NT2/D1 (cell line): ENCODE measurements around the gene BMERB1.
"Not testable (repeated sequence)": the region's sequence is repeated elsewhere in the genome, so short reads cannot be mapped to it uniquely, and the experiment has no call there.

Experiments
- DNase-seq: peaks from one replicate; pipeline ENCODE4 v3.0.0-alpha.2; 2011; ENCODE audit warnings: low read depth, low spot score
- H3K27me3 ChIP-seq: 2 replicates; pipeline ENCODE4 v1.6.0; 2011; ENCODE audit warnings: mild to moderate bottlenecking; ENCODE audit not compliant: insufficient read length, insufficient read depth
- H3K36me3 ChIP-seq: 2 replicates; pipeline ENCODE4 v1.6.1; 2011; ENCODE audit warnings: mild to moderate bottlenecking, low read length, mixed read lengths; ENCODE audit not compliant: insufficient read depth, insufficient read length
- H3K4me1 ChIP-seq: 2 replicates; pipeline ENCODE4 v1.5.1; 2011; ENCODE audit not compliant: insufficient read depth, insufficient read length
- H3K4me3 ChIP-seq: 2 replicates; pipeline ENCODE4 v1.5.1; 2011; ENCODE audit warnings: low read depth; ENCODE audit not compliant: insufficient read length
- H3K9ac ChIP-seq: 2 replicates; pipeline ENCODE4 v1.6.0; 2011; ENCODE audit warnings: low read depth; ENCODE audit not compliant: insufficient read length
- H3K9me3 ChIP-seq: 2 replicates; pipeline ENCODE4 v1.5.1; 2011; ENCODE audit warnings: mild to moderate bottlenecking, low read length; ENCODE audit not compliant: insufficient read depth
- SUZ12 ChIP-seq: IDR thresholded peaks from 2 replicates; pipeline ENCODE4 v1.6.1; 2011; ENCODE audit not compliant: insufficient read length, insufficient read depth; ENCODE audit errors: extremely low read depth
- YY1 ChIP-seq: IDR thresholded peaks from 2 replicates; pipeline ENCODE4 v1.6.1; 2011; ENCODE audit not compliant: insufficient read length, insufficient read depth
- ZNF274 ChIP-seq: IDR thresholded peaks from 2 replicates; pipeline ENCODE4 v1.6.1; 2011; ENCODE audit warnings: mild to moderate bottlenecking, low read depth, low read length

BMERB1 gene

DNA sequence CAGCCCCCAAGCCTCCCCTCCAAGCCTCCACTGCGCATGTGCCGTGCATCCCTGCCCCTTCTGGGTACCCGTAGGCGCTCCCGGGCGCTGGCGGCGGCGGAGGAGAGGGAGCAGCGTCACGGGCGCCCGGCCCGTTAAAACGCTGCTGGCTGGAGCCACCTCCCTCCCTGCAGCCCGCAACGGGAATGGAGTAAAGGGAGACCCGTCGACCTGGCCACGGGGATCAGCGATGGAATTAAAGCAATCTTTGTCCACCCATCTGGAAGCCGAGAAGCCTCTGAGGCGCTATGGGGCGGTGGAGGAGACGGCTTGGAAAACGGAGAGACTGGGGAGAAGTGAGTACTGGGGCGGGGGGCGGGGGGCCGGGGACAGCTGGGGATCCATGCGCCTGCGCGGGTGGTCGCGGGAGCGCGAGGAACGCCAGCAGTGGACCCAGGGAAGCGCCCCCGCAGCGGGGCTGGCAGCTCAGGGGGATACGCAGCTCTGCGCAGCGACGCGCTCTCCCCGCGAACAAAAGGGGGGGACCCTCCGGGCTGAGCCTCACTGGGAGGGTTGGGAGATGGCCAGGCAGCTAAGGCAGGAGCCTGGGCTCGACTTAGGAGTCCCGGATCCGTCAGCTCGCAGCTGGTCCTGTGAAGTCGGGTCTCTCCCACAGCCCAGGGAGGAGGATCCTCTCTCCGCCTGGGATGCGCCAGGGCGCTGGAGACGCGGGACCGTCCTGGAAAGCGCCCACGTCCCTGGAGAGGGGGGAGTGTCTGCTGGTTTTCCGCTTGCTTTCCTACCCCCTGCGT is at the start of gene BMERB1:
BMERB1 (plus strand) TSS at position 164 of the 791 bp plus-strand sequence; CDS start at position 230, 66 bp downstream.
- H3K4me3 ChIP-seq, result peak within 1 kb of the TSS; percentile 80

DNA sequence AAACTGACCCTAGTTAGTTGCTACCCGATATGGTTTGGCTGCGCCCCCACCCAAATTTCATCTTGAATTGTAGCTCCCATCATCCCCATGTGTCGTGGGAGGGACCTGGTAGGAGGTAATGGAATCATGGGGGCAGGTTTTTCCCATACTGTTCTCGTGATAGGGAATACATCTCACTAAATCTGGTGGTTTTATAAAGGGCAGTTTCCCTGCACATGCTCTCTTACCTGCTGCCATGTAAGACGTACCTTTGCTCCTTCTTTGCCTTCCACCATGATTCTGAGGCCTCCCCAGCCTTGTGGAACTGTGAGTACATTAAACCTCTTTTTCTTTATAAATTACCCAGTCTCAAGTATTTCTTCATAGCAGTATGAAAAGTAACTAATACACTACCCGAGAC is 46.3 kb upstream of the BMERB1 start:
- H3K9ac ChIP-seq, H3K4me1 ChIP-seq, DNase-seq, H3K9me3 ChIP-seq, H3K36me3 ChIP-seq, H3K27me3 ChIP-seq, H3K4me3 ChIP-seq: not testable (repeated sequence)

More for the DNA sequence above, at the start of gene BMERB1:
- H3K4me1 ChIP-seq, result peaks cover 3% of the 10 kb centered on the region
- no peaks in the 10 kb centered on the region for H3K36me3 ChIP-seq
- peak; percentile 46 for DNase-seq
- H3K27me3 ChIP-seq, result peaks cover 42% of the 10 kb centered on the region
- no peaks in the 10 kb centered on the region for H3K9me3 ChIP-seq
- peak; percentile 76 for TF ChIP-seq SUZ12
- no peak for TF ChIP-seq YY1
- no peak for TF ChIP-seq ZNF274
- H3K9ac ChIP-seq, result peak within 1 kb of the TSS; percentile 88

DNA sequence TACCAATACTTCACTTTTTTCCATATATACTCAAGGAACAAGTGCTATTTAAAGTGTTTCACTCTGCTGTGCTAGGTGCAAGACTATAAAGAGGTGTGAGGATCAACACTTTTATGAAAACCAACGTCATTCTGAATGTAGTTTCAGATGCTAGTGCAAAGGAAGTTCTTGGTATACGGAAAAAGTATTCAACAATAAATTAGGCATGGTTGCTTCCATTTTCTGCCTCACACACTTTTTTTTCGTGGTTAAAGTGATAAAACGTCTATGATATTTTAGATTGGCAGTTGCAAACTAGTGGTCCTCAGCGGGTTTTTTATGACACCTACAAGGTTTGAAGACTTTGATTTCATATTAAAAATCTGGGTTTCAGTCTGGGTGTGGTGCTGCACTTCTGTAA is 44.5 kb upstream of the BMERB1 start:
- H3K9ac ChIP-seq, H3K9me3 ChIP-seq, H3K4me1 ChIP-seq, H3K4me3 ChIP-seq, DNase-seq, H3K36me3 ChIP-seq, H3K27me3 ChIP-seq: not testable (repeated sequence)

DNA sequence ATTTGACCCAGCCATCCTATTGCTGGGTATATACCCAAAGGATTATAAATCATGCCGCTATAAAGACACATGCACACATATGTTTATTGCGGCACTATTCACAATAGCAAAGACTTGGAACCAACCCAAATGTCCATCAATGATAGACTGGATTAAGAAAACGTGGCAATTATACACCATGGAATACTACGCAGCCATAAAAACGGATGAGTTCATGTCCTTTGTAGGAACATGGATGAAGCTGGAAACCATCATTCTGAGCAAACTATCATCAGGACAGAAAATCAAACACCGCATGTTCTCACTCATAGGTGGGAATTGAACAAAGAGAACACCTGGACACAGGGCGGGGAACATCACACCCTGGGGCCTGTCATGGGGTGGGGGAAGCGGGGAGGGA is 41.4 kb upstream of the BMERB1 start:
- not testable (repeated sequence) for H3K9me3 ChIP-seq, DNase-seq, H3K4me1 ChIP-seq, H3K36me3 ChIP-seq, H3K27me3 ChIP-seq, H3K4me3 ChIP-seq, H3K9ac ChIP-seq

DNA sequence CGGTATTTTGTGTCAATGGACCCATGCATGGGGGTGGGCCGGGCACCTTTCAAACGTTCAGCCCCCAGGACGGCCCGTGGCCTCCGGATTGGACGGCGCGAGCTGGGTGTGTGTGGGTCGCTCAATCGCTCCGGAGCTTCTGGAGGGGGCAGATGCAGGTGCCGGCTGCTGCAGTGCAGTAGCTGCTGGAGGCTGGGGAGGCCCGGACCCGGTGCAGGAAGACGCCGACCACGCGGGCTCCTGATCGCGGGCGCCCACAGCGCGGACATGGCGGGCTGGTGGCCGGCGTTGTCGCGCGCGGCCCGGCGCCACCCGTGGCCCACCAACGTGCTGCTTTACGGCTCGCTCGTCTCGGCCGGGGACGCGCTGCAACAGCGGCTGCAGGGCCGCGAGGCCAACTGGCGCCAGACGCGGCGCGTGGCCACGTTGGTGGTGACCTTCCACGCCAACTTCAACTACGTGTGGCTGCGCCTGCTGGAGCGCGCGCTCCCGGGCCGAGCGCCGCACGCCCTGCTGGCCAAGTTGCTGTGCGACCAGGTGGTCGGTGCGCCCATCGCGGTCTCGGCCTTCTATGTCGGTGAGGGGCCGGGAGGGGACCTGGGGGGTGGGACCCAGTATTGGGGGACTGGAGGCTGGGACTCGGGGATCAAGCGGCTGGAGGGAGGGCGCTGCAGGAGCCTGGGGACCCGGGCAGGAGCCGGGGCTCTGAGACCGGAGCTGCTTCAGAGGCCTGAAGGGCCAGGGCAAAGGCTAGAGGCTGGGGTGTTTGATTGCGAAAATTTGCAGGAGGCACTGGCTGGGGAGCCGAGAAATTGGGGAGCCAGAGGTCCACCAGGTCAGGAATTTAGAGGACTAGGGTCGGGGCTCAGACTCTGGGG is 38.5 kb upstream of the BMERB1 start, which contains the start of gene MPV17L:
MPV17L (plus strand) TSS at position 124 of the 878 bp plus-strand sequence; CDS start at position 268, 144 bp downstream.
- H3K36me3 ChIP-seq, H3K27me3 ChIP-seq, H3K9me3 ChIP-seq, DNase-seq, H3K4me1 ChIP-seq: not testable (repeated sequence)
- Histone ChIP-seq H3K4me3 (peak within 1 kb of the TSS; percentile 72), H3K9ac (peak within 1 kb of the TSS; percentile 93)

DNA sequence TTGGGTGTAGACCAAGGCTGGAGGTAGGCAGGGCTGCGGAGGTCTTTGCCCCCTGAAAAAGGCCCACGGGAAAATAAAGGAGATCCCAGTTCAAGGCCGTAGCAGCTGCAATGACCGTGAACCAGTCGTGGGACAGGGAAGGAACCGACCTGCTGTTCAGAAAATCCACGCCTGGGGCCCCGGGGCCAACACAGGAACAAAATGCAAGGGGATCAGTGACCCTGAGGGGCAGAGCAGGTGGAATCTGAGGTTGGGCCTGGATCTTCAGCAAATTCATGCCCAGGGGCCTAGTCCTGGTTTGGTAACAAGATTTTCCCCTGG is 37.9 kb upstream of the BMERB1 start:
- not testable (repeated sequence) for H3K9me3 ChIP-seq, H3K36me3 ChIP-seq, H3K4me1 ChIP-seq, H3K27me3 ChIP-seq, DNase-seq
- H3K4me3 ChIP-seq, result peak overlapping the region; percentile 72
- H3K9ac ChIP-seq, result peak overlapping the region; percentile 93

DNA sequence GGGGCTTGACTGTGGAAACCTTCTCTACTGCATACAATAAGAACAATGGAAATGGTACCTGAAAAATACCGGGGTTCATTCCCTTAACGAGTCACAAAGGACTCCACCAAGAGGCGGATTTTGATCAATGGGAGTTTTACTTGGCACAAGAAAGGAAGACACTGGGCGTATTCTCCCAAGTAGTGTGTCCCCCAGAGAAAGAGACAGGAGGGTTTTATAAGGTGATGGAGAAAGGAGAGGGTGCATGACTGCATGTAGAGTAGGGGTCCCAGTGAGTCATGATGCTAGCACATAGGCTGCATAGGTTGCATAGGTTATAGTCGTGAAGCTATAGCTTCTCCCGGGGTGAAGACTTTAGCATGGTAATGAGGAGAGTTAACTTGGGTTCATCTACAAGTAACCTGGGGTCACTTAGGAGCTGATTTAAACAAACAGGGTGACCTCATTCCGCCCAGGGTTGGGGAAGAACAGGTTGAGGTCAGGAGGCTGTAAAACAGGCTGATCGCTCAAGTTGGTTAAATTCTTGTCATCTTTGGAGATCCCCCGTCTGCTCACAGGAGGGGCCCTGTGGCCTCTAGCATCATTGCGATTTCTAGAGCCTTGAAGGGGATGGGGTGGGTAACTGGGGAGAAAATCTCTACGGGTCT is 37.3 kb upstream of the BMERB1 start:
- H3K4me3 ChIP-seq, result no peak overlapping the region
- TF ChIP-seq YY1 (no peak), ZNF274 (no peak), SUZ12 (no peak)
- peaks cover 3% of the 10 kb centered on the region for H3K27me3 ChIP-seq
- no peaks in the 10 kb centered on the region for H3K4me1 ChIP-seq
- H3K36me3 ChIP-seq, result no peaks in the 10 kb centered on the region
- no peak for DNase-seq
- no peak overlapping the region for H3K9ac ChIP-seq
- H3K9me3 ChIP-seq, result no peaks in the 10 kb centered on the region
